DMS153 (cell line): Measurements from ENCODE around the gene DDX19B.
"Not testable (repeated sequence)": the region's sequence is repeated elsewhere in the genome, so short reads cannot be mapped to it uniquely, and the experiment has no call there.

Experiments
- DNase-seq: peaks from one replicate; lab custom pipeline; 2025; lab: John Stamatoyannopoulos, UW

Gene DDX19B

GRCh38 chr16:70349783-70350182 is 50.8 kb downstream of the DDX19B start:
- DNase-seq = no peak

DNA sequence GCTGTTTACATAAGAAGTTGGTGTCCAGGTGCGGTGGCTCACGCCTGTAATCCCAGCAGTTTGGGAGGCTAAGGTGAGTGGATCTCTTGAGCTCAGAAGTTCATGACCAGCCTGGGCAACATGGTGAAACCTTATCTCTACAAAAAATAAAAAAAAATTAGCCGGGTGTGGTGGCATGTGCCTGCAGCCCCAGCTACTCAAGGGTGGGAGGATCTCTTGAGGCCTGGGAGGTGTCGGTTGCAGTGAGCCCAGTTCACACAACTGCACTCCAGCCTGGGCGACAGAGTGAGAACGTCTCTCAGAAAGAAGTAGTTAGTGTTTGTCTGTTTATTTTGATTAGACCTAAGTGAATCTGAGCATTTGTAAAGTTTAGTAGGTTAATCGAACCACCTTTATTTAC is 60.6 kb downstream of the DDX19B start:
- no peak for DNase-seq

GRCh38 chr16:70364399-70364798 is 65.4 kb downstream of the DDX19B start:
- DNase-seq = no peak

DNA sequence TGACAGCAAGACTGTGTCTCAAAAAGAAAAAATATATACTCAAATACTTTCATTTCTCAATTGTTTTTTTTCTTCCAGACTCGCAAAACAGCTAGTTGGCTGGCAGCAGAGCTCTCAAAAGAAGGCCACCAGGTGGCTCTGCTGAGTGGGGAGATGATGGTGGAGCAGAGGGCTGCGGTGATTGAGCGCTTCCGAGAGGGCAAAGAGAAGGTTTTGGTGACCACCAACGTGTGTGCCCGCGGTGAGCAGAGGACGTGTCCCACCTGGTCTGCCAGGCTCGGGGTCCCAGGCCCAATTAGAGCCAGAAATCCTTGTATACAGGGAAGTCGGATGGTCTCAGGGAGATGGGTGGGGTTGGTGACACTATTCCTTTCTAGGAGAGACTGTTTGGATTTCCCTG is 71.2 kb downstream of the DDX19B start:
- DNase-seq = not testable (repeated sequence)

GRCh38 chr16:70370924-70371323 is 71.9 kb downstream of the DDX19B start:
- DNase-seq = no peak

- DNase-seq = no peak
These were observed 74.1 kb downstream of the DDX19B start for GRCh38 chr16:70372921-70373728.

GRCh38 chr16:70374213-70374612 is 75.2 kb downstream of the DDX19B start:
- no peak for DNase-seq

DNA sequence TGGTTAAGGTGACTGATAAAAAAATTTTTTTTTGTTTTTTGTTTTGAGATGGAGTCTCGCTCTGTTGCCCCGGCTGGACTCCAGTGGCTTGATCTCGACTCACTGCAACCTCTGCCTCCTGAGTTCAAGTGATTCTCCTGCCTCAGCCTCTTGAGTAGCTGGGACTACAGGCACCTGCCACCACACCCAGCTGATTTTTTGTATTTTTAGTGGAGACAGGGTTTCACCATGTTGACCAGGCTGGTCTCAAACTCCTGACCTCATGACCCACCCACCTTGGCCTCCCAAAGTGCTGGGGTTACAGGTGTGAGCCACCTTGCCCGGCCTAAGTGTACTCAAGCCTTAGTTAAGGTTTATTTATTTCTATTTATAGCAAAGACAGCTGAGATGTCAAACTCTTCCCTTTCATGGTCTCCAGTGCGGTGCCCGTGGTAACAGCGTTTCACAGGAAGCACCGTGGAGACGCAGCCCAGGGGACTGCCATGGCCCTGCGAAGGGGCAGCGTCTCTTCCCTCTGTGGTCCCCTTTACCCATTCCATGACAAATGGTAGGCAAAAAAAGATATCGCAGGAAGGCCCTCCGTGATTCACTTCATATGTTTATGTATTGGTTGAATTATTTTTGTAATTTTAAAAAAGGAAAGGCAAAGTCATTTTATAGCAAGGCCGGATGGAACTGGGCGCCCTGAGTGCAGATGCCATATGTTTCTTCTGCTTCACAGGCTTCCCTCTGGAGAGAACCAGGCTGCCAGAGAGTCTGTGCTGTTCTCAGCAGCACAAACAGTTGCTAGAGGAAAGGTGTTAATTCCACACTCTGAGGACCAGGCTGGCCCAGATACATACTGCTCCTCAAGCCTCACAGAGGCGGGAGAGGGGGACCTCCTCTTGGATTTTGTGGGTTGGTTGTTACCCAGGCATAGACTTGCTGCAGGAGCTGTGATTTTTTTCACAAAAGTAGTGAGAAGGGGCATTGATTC is 76.9 kb downstream of the DDX19B start:
- no peak for DNase-seq

DNA sequence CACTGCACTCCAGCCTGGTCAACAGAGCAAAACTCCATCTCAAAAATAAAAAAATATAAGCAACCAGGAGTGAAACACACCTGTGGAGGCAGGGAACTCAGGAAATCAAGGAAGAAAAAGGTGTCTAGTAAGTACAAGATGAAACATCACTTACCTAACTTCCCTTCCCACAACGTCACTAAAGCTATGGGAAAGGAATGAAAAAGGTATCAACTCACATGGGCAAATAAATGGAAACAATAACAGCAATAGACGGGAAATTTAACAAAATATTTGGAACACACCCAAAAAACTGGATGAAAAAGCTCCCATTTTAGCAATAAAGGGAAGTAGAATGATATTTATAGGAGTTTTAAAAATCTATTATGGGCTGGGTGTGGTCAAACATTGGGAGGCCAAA is 78.8 kb downstream of the DDX19B start:
- DNase-seq = no peak

DNA sequence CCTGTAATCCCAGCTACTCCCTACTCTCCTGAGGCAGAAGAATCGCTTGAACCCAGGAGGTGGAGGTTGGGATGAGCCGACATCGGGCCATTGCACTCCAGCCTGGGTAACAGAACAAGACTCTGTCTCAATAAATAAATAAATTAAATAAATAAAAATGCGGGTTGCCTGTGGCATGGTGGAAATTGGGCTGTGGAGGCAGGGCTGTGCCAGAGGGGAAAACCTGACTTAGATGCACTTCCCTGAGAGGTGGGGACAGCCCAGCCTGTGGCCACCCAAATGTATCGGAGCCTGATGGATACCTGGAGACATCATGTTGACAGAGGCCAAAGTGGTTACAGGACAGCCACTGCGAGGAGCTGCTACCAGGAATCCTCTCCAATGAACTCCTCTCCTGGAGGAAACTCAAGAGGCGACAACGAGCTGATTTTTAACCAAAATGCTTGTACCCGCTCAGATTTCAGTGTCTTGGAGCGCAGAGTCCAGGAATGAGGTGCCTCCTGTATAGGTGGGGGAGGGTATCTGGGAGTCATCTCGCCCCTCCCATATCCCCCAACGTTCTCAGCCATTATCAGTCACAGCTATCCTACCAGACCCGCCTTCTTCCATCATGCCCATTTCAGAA is 80.0 kb downstream of the DDX19B start:
- no peak for DNase-seq

DNA sequence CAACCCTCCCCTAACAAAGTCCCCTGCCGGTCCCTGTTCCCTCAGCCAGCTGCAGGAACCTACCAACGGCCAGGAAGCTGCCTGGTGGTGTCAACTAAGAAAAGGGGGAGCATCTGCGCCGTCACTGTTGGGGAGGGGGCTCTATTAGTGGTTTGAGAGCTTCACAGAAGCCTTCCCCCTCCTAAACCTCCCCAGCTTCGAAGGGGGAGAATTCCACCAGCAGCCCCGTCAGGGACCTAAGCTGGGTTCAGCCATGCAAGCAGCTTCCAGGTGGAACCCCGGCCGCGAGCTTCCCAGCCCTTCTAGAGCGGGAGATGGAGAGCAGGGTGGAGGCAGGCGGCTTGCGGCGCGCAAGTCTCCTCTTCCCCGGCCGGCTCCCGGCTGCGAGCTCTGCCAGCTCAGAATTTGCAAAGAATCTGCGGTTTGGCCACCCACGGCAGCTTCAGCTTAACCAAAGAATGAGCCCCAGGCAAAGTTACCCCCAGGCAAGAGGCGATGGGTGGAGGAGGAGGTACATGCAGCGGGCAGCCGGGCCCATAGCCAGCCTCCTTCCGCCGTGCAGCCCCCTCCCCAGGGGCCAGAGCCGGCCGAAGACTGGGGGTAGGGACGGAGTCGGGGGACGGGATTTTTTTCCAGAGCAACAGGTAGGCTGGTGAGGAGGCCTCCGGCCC is 81.4 kb downstream of the DDX19B start:
- DNase-seq = no peak

DNA sequence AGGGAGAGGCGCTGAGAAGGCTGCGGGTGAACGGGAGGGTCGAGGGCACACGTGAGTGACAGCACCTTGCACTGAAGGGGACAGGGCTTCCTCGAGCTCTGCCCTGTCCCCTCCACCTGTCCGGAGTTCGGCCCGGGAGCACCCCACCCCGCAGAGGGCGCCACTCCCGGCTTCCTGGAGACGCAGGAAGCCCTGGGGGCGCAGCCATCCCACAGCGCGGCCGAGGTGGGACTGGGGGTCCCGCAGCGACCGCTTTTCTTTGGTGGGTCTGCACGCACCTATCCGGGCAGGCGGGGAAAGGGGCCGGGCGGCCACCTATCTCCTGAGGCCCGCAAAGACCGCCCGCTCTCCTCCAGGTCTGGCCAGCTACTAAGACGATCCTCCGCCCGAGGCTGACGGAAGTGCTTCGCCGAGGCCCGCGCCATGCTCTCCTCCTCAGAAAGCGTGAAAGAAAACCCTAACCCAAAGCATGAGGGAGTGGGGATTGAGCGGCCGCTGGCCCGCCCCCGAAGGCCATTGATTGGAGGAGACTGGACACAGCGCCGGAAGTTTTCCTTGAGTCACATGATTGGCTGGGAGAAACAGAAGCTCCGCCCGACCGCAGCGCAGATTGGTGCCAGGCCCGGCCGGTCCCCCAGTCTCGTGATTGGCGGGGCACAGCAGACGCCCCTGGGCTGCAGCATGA is 82.1 kb downstream of the DDX19B start:
- peak; percentile 96 for DNase-seq

- DNase-seq = no peak
These were observed 82.8 kb downstream of the DDX19B start for GRCh38 chr16:70381604-70382342.

DNA sequence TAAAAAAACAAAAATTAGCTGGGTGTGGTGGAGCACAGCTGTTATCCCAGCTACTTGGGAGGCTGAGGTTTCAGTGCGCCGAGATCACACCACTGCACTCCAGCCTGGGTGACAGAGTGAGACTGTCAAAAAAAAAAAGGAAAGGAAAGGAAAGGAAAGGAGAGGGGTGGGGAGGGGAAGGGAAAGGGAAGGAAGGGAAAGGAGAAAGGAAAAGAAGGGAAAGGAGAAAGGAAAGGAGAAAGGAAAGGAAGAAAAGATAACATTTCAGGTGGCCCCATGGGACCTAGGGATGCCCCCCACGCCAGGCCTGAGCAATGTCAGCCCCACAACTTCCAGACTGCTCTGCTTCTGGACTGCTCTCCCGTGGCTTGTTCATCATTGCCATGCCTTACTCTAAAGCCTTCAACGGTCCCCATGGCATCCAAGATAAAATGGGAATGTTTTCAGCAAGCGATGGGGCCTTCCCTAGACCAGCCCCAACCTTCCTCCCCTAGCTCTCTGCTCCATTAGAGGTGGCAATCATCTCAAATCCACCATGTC is 84.5 kb downstream of the DDX19B start:
- no peak for DNase-seq
